CD4-positive, alpha-beta T cell treated with Interleukin-6 for 4 hours (primary cell): Measurements from ENCODE around the gene RAB40B.

Experiments used
- DNase-seq: peaks from one replicate; pipeline ENCODE4 v3.0.0-alpha.2; 2020; ENCODE audit warnings: mixed read lengths

The RAB40B gene

GRCh38 chr17:82611140-82612058 lies 87.1 kb downstream of the RAB40B start:
- DNase-seq, result no peak

- DNase-seq, result no peak
Measured at GRCh38 chr17:82609655-82610054, 88.8 kb downstream of the RAB40B start.

- no peak for DNase-seq
Measured at GRCh38 chr17:82608816-82609215, 89.7 kb downstream of the RAB40B start.

GRCh38 chr17:82605939-82606600 lies 92.4 kb downstream of the RAB40B start:
- no peak for DNase-seq
